Transverse colon (tissue), 3 donors: ENCODE results near the gene KLHL29.

Experiments
- POLR2A ChIP-seq: fragments of 450-650 bp; IDR thresholded peaks from one replicate; pipeline ENCODE4 v1.6.1; 2016; ENCODE audit warnings: antibody characterized with exemption, mild to moderate bottlenecking, moderate library complexity
- TF ChIP-seq, protein P1 (sequence below), 5 experiments: fragments of 200-600 bp in 3 of 5; fragments of 450-650 bp in 2 of 5; sonication (generic) in 3 of 5; IDR thresholded peaks; 1 replicate in 2 of 5; 2 replicates in 3 of 5; pipeline ENCODE4 v1.5.1; 2016 to 2017; ENCODE audit warnings: antibody characterized with exemption in 5 of 5, inconsistent platforms in 3 of 5, mild to moderate bottlenecking in 2 of 5, moderate library complexity in 1 of 5

DNA sequence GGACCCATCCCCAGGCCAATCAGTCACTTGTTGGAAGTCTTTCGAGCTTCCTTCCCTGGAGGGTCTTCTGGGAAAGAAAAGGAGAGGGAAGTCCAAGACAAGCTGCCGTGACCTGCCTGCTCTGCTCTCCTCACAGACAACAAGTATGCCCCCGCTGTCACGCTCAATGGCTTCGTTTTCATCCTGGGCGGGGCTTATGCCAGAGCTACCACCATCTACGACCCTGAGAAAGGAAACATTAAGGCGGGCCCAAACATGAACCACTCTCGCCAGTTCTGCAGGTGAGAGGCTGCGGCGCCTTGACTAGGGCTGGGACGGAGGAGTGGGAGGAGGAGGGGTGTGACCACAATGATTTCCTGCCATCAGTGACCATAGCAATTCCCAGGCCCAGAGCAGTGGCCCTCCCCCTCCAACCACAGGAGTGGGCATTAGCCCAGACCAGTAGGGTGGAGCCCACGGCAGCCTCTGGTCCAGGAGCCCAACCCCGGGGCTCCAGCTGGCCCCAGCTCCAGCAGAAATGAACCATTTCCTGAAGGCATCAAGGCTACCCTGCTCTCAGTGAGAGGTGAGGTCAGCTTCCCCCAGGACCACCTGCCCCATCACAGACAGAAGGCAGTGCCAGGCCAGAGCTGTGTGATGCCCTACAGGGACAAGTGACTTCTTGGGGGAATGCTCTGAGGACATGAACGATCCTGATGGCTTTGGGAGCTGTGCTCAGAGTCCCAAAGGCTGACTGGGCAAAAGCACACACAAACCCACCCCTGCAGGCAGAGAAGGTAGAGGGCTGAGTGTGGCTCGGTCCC is 318.8 kb downstream of the KLHL29 start:
- TF ChIP-seq POLR2A = no peak
- TF ChIP-seq, protein P1, sequence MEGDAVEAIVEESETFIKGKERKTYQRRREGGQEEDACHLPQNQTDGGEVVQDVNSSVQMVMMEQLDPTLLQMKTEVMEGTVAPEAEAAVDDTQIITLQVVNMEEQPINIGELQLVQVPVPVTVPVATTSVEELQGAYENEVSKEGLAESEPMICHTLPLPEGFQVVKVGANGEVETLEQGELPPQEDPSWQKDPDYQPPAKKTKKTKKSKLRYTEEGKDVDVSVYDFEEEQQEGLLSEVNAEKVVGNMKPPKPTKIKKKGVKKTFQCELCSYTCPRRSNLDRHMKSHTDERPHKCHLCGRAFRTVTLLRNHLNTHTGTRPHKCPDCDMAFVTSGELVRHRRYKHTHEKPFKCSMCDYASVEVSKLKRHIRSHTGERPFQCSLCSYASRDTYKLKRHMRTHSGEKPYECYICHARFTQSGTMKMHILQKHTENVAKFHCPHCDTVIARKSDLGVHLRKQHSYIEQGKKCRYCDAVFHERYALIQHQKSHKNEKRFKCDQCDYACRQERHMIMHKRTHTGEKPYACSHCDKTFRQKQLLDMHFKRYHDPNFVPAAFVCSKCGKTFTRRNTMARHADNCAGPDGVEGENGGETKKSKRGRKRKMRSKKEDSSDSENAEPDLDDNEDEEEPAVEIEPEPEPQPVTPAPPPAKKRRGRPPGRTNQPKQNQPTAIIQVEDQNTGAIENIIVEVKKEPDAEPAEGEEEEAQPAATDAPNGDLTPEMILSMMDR (IDR thresholded peaks at IDR 0.05) = no peak
